H1 (cell line): ENCODE data around the gene AKAP7. TPM values are rescaled to one million over a fixed set of nuclear protein-coding genes. Genes with fewer than 3 reads are reported as not detected.
A peak's percentile ranks its signal among the peaks of the same experiment; 100 is the strongest.

ENCODE experiments used
- CTCF ChIA-PET: fragments of 300-600 bp; sonication (Branson Sonifier 250); formaldehyde crosslinking; loops from one replicate; lab custom pipeline; 2021; ENCODE audit not compliant: partially characterized antibody; lab: Charles Lee
- POLR2A ChIA-PET: fragments of 300-600 bp; sonication (Branson Sonifier 250); formaldehyde crosslinking; loops from one replicate; lab custom pipeline; 2021; ENCODE audit warnings: inconsistent platforms; ENCODE audit not compliant: partially characterized antibody; lab: Charles Lee
- DNase-seq, 2 experiments: peaks; one replicate each; pipeline versions ENCODE4 v3.0.0 to v3.0.0-alpha.2; 2010 to 2022; ENCODE audit warnings: low spot score in 2 of 2, low read depth in 1 of 2, mixed read lengths in 1 of 2
- FAIRE-seq: peaks from 2 replicates; lab custom pipeline; 2011; peaks lifted over from hg19 to GRCh38; lab: Jason Lieb, UNC
- H2AFZ ChIP-seq: 2 replicates; pipeline ENCODE4 v1.8.1; 2012; ENCODE audit warnings: low read length, inconsistent platforms
- H2AK5ac ChIP-seq: 2 replicates; pipeline ENCODE4 v1.6.1; 2013; ENCODE audit warnings: low read depth, low read length
- H2BK120ac ChIP-seq: replicated peaks from 2 replicates; pipeline ENCODE3; 2013; ENCODE audit warnings: low read depth, low read length, inconsistent platforms
- H2BK12ac ChIP-seq: 2 replicates; pipeline ENCODE4 v1.6.1; 2013; ENCODE audit warnings: low read depth, low read length
- H2BK15ac ChIP-seq: 2 replicates; pipeline ENCODE4 v1.6.1; 2013; ENCODE audit warnings: low read length
- H2BK20ac ChIP-seq: 2 replicates; pipeline ENCODE4 v1.6.1; 2013; ENCODE audit warnings: low read length
- H2BK5ac ChIP-seq: 2 replicates; pipeline ENCODE4 v1.6.1; 2013; ENCODE audit warnings: low read depth, low read length
- H3K14ac ChIP-seq: 2 replicates; pipeline ENCODE4 v1.6.1; 2013; ENCODE audit warnings: inconsistent platforms; ENCODE audit not compliant: insufficient read length
- H3K18ac ChIP-seq: 2 replicates; pipeline ENCODE4 v1.6.1; 2013; ENCODE audit warnings: low read length; ENCODE audit errors: extremely low read depth
- H3K23ac ChIP-seq: 2 replicates; pipeline ENCODE4 v1.6.1; 2013; ENCODE audit warnings: inconsistent platforms; ENCODE audit not compliant: insufficient read length
- H3K23me2 ChIP-seq: 2 replicates; pipeline ENCODE4 v1.6.1; 2013; ENCODE audit warnings: low read depth, low read length
- H3K27ac ChIP-seq: 2 replicates; pipeline ENCODE4 v1.6.1; 2011; ENCODE audit warnings: low read depth, low read length, inconsistent platforms
- H3K27me3 ChIP-seq, 4 experiments: replicated peaks in 1 of 4; 1 replicate in 1 of 4; 2 replicates in 3 of 4; pipeline versions ENCODE4 v1.6.1 to v1.8.1; 2011 to 2013; ENCODE audit warnings: low read length in 3 of 4, mild to moderate bottlenecking in 3 of 4, inconsistent platforms in 2 of 4, mixed read lengths in 2 of 4, moderate library complexity in 1 of 4; ENCODE audit not compliant: control insufficient read depth in 3 of 4, insufficient read depth in 3 of 4; ENCODE audit errors: extremely low read depth in 1 of 4
- H3K36me3 ChIP-seq, 4 experiments: 2 replicates each; pipeline versions ENCODE4 v1.6.1 to v1.8.1; 2011 to 2013; ENCODE audit warnings: mild to moderate bottlenecking in 4 of 4, low read length in 3 of 4, moderate library complexity in 2 of 4, control low read depth in 1 of 4, inconsistent platforms in 1 of 4; ENCODE audit not compliant: insufficient read depth in 4 of 4, control insufficient read depth in 2 of 4
- H3K4ac ChIP-seq: replicated peaks from 2 replicates; pipeline ENCODE3; 2013; ENCODE audit warnings: low read length, low read depth, mixed read lengths, inconsistent platforms; ENCODE audit not compliant: insufficient read length
- H3K4me1 ChIP-seq, 4 experiments: replicated peaks in 1 of 4; 1 replicate in 1 of 4; 2 replicates in 3 of 4; pipeline versions ENCODE4 v1.6.1 to v1.8.1; 2011 to 2013; ENCODE audit warnings: low read length in 3 of 4, inconsistent platforms in 2 of 4, mixed read lengths in 1 of 4; ENCODE audit not compliant: insufficient read depth in 4 of 4, control insufficient read depth in 3 of 4
- H3K4me2 ChIP-seq, 2 experiments: 2 replicates each; pipeline versions ENCODE4 v1.6.1 to v1.8.1; 2011 to 2013; ENCODE audit warnings: low read depth in 2 of 2, low read length in 2 of 2, control low read depth in 1 of 2, inconsistent platforms in 1 of 2, mild to moderate bottlenecking in 1 of 2; ENCODE audit not compliant: insufficient read depth in 1 of 2
- H3K4me3 ChIP-seq, 4 experiments: fragments of 200-600, 300-600 bp in 1 of 4; sonication (generic), shearing (Covaris generic), sonication (Bioruptor Twin) in 1 of 4; 2 replicates each; pipeline versions ENCODE4 v1.5.1 to v1.8.1; 2011 to 2016; ENCODE audit warnings: low read length in 4 of 4, low read depth in 3 of 4, control low read depth in 2 of 4, inconsistent platforms in 2 of 4, mild to moderate bottlenecking in 2 of 4, mixed read lengths in 1 of 4, moderate library complexity in 1 of 4; ENCODE audit not compliant: insufficient read depth in 2 of 4; ENCODE audit errors: extremely low read depth in 1 of 4
- H3K56ac ChIP-seq: replicated peaks from 2 replicates; pipeline ENCODE3; 2013; ENCODE audit warnings: low read depth, mild to moderate bottlenecking, mixed read lengths, low read length, inconsistent platforms; ENCODE audit not compliant: insufficient read length
- H3K79me1 ChIP-seq: 2 replicates; pipeline ENCODE4 v1.6.1; 2013; ENCODE audit warnings: low read depth, low read length, control low read depth
- H3K79me2 ChIP-seq, 2 experiments: 2 replicates each; pipeline versions ENCODE4 v1.6.1 to v1.8.1; 2012 to 2013; ENCODE audit warnings: low read length in 2 of 2, mild to moderate bottlenecking in 2 of 2, inconsistent platforms in 1 of 2; ENCODE audit not compliant: insufficient read depth in 2 of 2, control insufficient read depth in 1 of 2
- H3K9ac ChIP-seq, 4 experiments: replicated peaks in 1 of 4; 1 replicate in 1 of 4; 2 replicates in 3 of 4; pipeline versions ENCODE4 v1.6.1 to v1.8.1; 2011 to 2013; ENCODE audit warnings: low read depth in 3 of 4, low read length in 3 of 4, control low read depth in 2 of 4, mild to moderate bottlenecking in 2 of 4, moderate library complexity in 2 of 4, inconsistent platforms in 1 of 4; ENCODE audit errors: extremely low read depth in 1 of 4
- H3K9me3 ChIP-seq, 2 experiments: 2 replicates each; pipeline versions ENCODE4 v1.6.1 to v1.8.1; 2012 to 2013; ENCODE audit warnings: mild to moderate bottlenecking in 2 of 2, moderate library complexity in 2 of 2, control low read depth in 1 of 2, inconsistent platforms in 1 of 2, low read depth in 1 of 2, low read length in 1 of 2, mixed read lengths in 1 of 2; ENCODE audit not compliant: insufficient read depth in 2 of 2
- H4K20me1 ChIP-seq, 2 experiments: replicated peaks in 1 of 2; 2 replicates each; pipeline versions ENCODE3 to v1.8.1; 2011 to 2013; ENCODE audit warnings: inconsistent platforms in 2 of 2, low read length in 2 of 2, mild to moderate bottlenecking in 1 of 2; ENCODE audit not compliant: insufficient read depth in 2 of 2, control insufficient read depth in 1 of 2
- H4K5ac ChIP-seq: 2 replicates; pipeline ENCODE4 v1.6.1; 2013; ENCODE audit warnings: low read length, low read depth, mixed read lengths, inconsistent platforms; ENCODE audit not compliant: insufficient read length
- H4K8ac ChIP-seq: 2 replicates; pipeline ENCODE4 v1.8.0; 2013; ENCODE audit warnings: mild to moderate bottlenecking, moderate library complexity, low read length, inconsistent platforms; ENCODE audit not compliant: insufficient read depth; ENCODE audit errors: extremely low read depth
- H4K91ac ChIP-seq: replicated peaks from 2 replicates; pipeline ENCODE3; 2013; ENCODE audit warnings: low read length, mixed read lengths, inconsistent platforms; ENCODE audit not compliant: insufficient read length
- FOSL1 ChIP-seq: IDR thresholded peaks from 2 replicates; pipeline ENCODE4 v1.6.1; 2011; ENCODE audit warnings: mild to moderate bottlenecking, low read depth, low read length, moderate library complexity; ENCODE audit not compliant: insufficient read depth
- RAD21 ChIP-seq, 2 experiments: IDR thresholded peaks in 1 of 2; conservative IDR thresholded peaks in 1 of 2; 2 replicates each; pipeline ENCODE4 v1.6.1; 2011; ENCODE audit warnings: low read depth in 2 of 2, low read length in 2 of 2, improper control_type of control experiment in 1 of 2, inconsistent platforms in 1 of 2, mild to moderate bottlenecking in 1 of 2, moderate library complexity in 1 of 2
- WGBS, 2 experiments: shearing (Covaris generic) in 1 of 2; methylation state at CpG; one replicate each; pipeline versions ENCODE4 v1.1.6 to v1.1.7; 2013 to 2015; ENCODE audit warnings: low lambda C conversion rate in 2 of 2, mixed read lengths in 2 of 2, inconsistent platforms in 1 of 2, low coverage in 1 of 2, missing lambda C conversion rate in 1 of 2; ENCODE audit not compliant: insufficient replicate concordance in 2 of 2, insufficient coverage in 1 of 2, insufficient read length in 1 of 2; ENCODE audit errors: extremely low coverage in 1 of 2, missing lambda C conversion rate in 1 of 2; 5-methylcytosine and 5-hydroxymethylcytosine counted together
- polyA plus RNA-seq, 7 experiments: library from polyadenylated mRNA; depleted of rRNA in 3 of 7; stranded (reverse) in 5 of 7; unstranded in 2 of 7; fragments of >200 nt in 5 of 7; fragments of 200-250 nt in 2 of 7; gene quantifications; 1 replicate in 5 of 7; 2 replicates in 1 of 7; 4 replicates in 1 of 7; pipeline versions ENCODE4 v1.2.1 to v1.2.3, GENCODE V29; 2011 to 2013; ENCODE audit warnings: missing spikeins in 2 of 7, mixed read lengths in 2 of 7
- total RNA-seq: library from RNA; stranded (reverse); fragmentation: NEBNext Ultra II Directional; extraction: Animal tissue kit (Norgen Biotek cat#: 25700); gene quantifications from 2 replicates; pipeline ENCODE4 v1.2.1, GENCODE V29; 2021
- TF ChIP-seq, protein P1 (sequence below), 3 experiments: IDR thresholded peaks; 1 replicate in 2 of 3; 2 replicates in 1 of 3; pipeline versions ENCODE4 v1.5.1 to v1.6.1; 2011; ENCODE audit warnings: low read length in 3 of 3, mild to moderate bottlenecking in 3 of 3, inconsistent platforms in 2 of 3, low read depth in 1 of 3, moderate library complexity in 1 of 3; ENCODE audit not compliant: insufficient read depth in 1 of 3; ENCODE audit errors: control extremely low read depth in 1 of 3

The AKAP7 gene
- total and polyA plus RNA-seq, 2 of the 8 experiments (the other 6 are each of a cell fraction or from before 2014, with no cell fraction given), result 4.7 to 16.9 TPM

DNA sequence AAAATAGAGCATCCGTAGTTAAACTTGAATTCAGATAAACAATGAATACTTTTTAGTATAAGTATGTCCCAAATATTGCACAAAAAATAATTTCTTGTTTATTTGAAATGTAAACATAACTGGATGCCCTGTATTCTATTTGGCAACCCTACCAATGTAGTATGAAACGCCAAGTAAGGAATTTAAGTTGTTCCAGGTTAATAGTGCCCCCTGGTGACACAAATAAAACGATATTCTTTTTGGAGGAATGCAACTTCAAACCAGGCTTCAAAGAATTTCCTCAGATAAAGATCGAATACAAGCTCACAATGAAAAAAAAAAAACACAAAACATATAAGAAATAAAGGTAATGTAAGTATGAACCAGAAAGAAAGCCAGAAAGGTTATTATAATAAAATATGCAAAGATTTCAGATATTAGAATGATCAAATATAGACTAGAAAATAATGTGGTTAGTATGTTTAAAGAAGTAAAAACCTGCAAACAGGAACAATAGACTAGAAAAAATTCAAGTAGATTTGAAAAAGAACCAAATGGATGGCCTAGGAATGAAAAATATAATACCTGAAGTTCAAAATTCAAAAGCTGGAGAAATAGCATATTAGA, 18.4 kb upstream of the AKAP7 start:
- H4K20me1 ChIP-seq, result no peaks in the 10 kb centered on the region
- H2BK120ac ChIP-seq, result no peak overlapping the region
- no peak overlapping the region for H3K23ac ChIP-seq
- ChIA-PET CTCF (interaction anchor here (0.6 to 5.5 kb wide), 23 partner anchors 9 to 510 kb away, joined by 3 to 56 read pairs (median 4); no protein-coding TSS in a partner anchor), POLR2A (no interaction called here)
- no peak overlapping the region for H3K18ac ChIP-seq
- H3K27ac ChIP-seq, result no peak overlapping the region
- H3K9ac ChIP-seq, result no peak overlapping the region
- no peaks in the 10 kb centered on the region for H3K27me3 ChIP-seq
- no peak overlapping the region for H3K4me3 ChIP-seq
- H4K8ac ChIP-seq, result no peak overlapping the region
- no peak overlapping the region for H3K4me2 ChIP-seq
- no peaks in the 10 kb centered on the region for H3K4me1 ChIP-seq
- H2AK5ac ChIP-seq, result no peak overlapping the region
- H3K36me3 ChIP-seq, result no peaks in the 10 kb centered on the region
- no peaks in the 10 kb centered on the region; the same call in 1 of the 2 replicates for H3K23me2 ChIP-seq
- H3K79me1 ChIP-seq, result no peaks in the 10 kb centered on the region
- H4K5ac ChIP-seq, result no peak overlapping the region
- FAIRE-seq (peak; percentile 78), DNase-seq (no peak)
- no peaks in the 10 kb centered on the region for H3K79me2 ChIP-seq
- H2BK12ac ChIP-seq, result no peak overlapping the region
- no peak overlapping the region for H2BK5ac ChIP-seq
- H2AFZ ChIP-seq, result no peak overlapping the region
- H3K9me3 ChIP-seq, result no peaks in the 10 kb centered on the region
- no peak overlapping the region for H3K14ac ChIP-seq
- H3K4ac ChIP-seq, result no peak overlapping the region
- TF ChIP-seq, protein P1, sequence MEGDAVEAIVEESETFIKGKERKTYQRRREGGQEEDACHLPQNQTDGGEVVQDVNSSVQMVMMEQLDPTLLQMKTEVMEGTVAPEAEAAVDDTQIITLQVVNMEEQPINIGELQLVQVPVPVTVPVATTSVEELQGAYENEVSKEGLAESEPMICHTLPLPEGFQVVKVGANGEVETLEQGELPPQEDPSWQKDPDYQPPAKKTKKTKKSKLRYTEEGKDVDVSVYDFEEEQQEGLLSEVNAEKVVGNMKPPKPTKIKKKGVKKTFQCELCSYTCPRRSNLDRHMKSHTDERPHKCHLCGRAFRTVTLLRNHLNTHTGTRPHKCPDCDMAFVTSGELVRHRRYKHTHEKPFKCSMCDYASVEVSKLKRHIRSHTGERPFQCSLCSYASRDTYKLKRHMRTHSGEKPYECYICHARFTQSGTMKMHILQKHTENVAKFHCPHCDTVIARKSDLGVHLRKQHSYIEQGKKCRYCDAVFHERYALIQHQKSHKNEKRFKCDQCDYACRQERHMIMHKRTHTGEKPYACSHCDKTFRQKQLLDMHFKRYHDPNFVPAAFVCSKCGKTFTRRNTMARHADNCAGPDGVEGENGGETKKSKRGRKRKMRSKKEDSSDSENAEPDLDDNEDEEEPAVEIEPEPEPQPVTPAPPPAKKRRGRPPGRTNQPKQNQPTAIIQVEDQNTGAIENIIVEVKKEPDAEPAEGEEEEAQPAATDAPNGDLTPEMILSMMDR (IDR thresholded peaks at IDR 0.05; ENCODE audit: control extremely low read depth in 1 of 3, insufficient read depth in 1 of 3, low read depth in 1 of 3, low read length in 3 of 3), result peak in 2 of 3 experiments; percentile 28 to 43; a peak in 2 of 4 replicates
- TF ChIP-seq FOSL1 (no peak), RAD21 (IDR thresholded peaks at IDR 0.05 in 1 of 2, conservative IDR thresholded peaks at IDR 0.05 in 1 of 2; ENCODE audit: low read depth in 2 of 2, low read length in 2 of 2) (peak; percentile 69 to 75)
- H4K91ac ChIP-seq, result no peak overlapping the region
- WGBS, 2 experiments, result 50% methylated on average over 4 of the region's 4 CpGs; no CpG with 5 or more reads in 1 of the 2 experiments
- H3K56ac ChIP-seq, result no peak overlapping the region
- no peak overlapping the region for H2BK15ac ChIP-seq
- H2BK20ac ChIP-seq, result no peak overlapping the region
